GM19035 (cell line): ENCODE data around the gene PTPN3.
"Not testable (repeated sequence)": the region's sequence is repeated elsewhere in the genome, so short reads cannot be mapped to it uniquely, and the experiment has no call there.

Source experiments
- ATAC-seq: cut with Tn5 transposase; IDR thresholded peaks from one replicate; pipeline ENCODE4 v1.9.1; 2021; ENCODE audit not compliant: unreplicated experiment

PTPN3 gene

GRCh38 chr9:109354190-109354589 is 143.9 kb downstream of the PTPN3 start:
- no peak for ATAC-seq

- ATAC-seq = no peak
Measured at GRCh38 chr9:109351032-109351431, 147.1 kb downstream of the PTPN3 start.

- no peak for ATAC-seq
Measured at GRCh38 chr9:109349421-109349846, 148.7 kb downstream of the PTPN3 start.

GRCh38 chr9:109346904-109347303 is 151.2 kb downstream of the PTPN3 start:
- no peak for ATAC-seq

- no peak for ATAC-seq
Measured at GRCh38 chr9:109344866-109345265, 153.2 kb downstream of the PTPN3 start.

- no peak for ATAC-seq
Measured at GRCh38 chr9:109342878-109343277, 155.2 kb downstream of the PTPN3 start.

- no peak for ATAC-seq
Measured at GRCh38 chr9:109341561-109341960, 156.5 kb downstream of the PTPN3 start.

GRCh38 chr9:109340979-109341378 is 157.1 kb downstream of the PTPN3 start:
- not testable (repeated sequence) for ATAC-seq

- ATAC-seq = no peak
Measured at GRCh38 chr9:109336409-109336808, 161.7 kb downstream of the PTPN3 start.

GRCh38 chr9:109335929-109336328 is 162.2 kb downstream of the PTPN3 start:
- no peak for ATAC-seq

- ATAC-seq = no peak
Measured at GRCh38 chr9:109335121-109335520, 163.0 kb downstream of the PTPN3 start.

GRCh38 chr9:109331353-109331752 is 166.8 kb downstream of the PTPN3 start:
- ATAC-seq = no peak

- ATAC-seq = no peak
Measured at GRCh38 chr9:109329638-109330258, 168.4 kb downstream of the PTPN3 start.

- ATAC-seq = no peak
Measured at GRCh38 chr9:109328978-109329637, 169.0 kb downstream of the PTPN3 start.
